Kidney (tissue), 14 donors: ENCODE results near the gene CFAP221. TPM values are rescaled to one million over a fixed set of nuclear protein-coding genes. Genes with fewer than 3 reads are reported as not detected.

Source experiments
- DNase-seq, 5 donors: peaks; one replicate each; pipeline ENCODE4 v3.0.0-alpha.2; 2013 to 2020
- FAIRE-seq: peaks from 2 replicates; lab custom pipeline; 2012; peaks lifted over from hg19 to GRCh38; lab: Jason Lieb, UNC
- H3K27ac ChIP-seq, 2 donors: one replicate each; pipeline ENCODE4 v1.7.0; 2013; ENCODE audit warnings: low read depth in 2 of 2, low read length in 2 of 2, inconsistent platforms in 1 of 2
- H3K27me3 ChIP-seq: one replicate; pipeline ENCODE4 v1.7.1; 2013; ENCODE audit warnings: low read length, inconsistent platforms; ENCODE audit not compliant: control insufficient read depth, insufficient read depth
- H3K36me3 ChIP-seq, 3 donors: one replicate each; pipeline versions ENCODE4 v1.7.0 to v1.7.1; 2013; ENCODE audit warnings: low read length in 3 of 3, control low read depth in 1 of 3, inconsistent platforms in 1 of 3; ENCODE audit not compliant: insufficient read depth in 3 of 3, control insufficient read depth in 2 of 3
- H3K4me1 ChIP-seq, 3 donors: one replicate each; pipeline versions ENCODE4 v1.7.0 to v1.7.1; 2013; ENCODE audit warnings: low read length in 3 of 3, inconsistent platforms in 1 of 3, low read depth in 1 of 3; ENCODE audit not compliant: control insufficient read depth in 2 of 3, insufficient read depth in 2 of 3
- H3K4me3 ChIP-seq, 3 donors: one replicate each; pipeline versions ENCODE4 v1.7.0 to v1.8.1; 2013; ENCODE audit warnings: low read length in 3 of 3, control low read depth in 1 of 3, inconsistent platforms in 1 of 3
- H3K9ac ChIP-seq, 3 donors: one replicate each; pipeline versions ENCODE4 v1.7.0 to v1.7.1; 2013; ENCODE audit warnings: low read length in 3 of 3, control low read depth in 1 of 3, inconsistent platforms in 1 of 3
- H3K9me3 ChIP-seq, 3 donors: one replicate each; pipeline versions ENCODE4 v1.7.0 to v1.7.1; 2013; ENCODE audit warnings: low read length in 3 of 3, control low read depth in 1 of 3, inconsistent platforms in 1 of 3; ENCODE audit not compliant: control insufficient read depth in 2 of 3, insufficient read depth in 1 of 3
- CTCF ChIP-seq: IDR thresholded peaks from 3 replicates; pipeline ENCODE4 v1.5.1; 2012; ENCODE audit warnings: mild to moderate bottlenecking, moderate library complexity, borderline replicate concordance; ENCODE audit not compliant: insufficient read depth; ENCODE audit errors: extremely low read depth
- intact Hi-C: fragments of 100-400 bp; cut with DNase I; formaldehyde crosslinking; loops from one replicate; pipeline ENCODE4 v1.11.1; 2022
- polyA plus RNA-seq: library from polyadenylated mRNA; stranded (reverse); fragments of 350-450 nt; fragmentation: Illumina TruSeq; extraction: RNeasy Lipid Tissue Mini Kit (QIAGEN cat#74804); gene quantifications from one replicate; pipeline ENCODE4 v1.2.3, GENCODE V29; 2014; ENCODE audit warnings: low read depth, low replicate concordance; ENCODE audit not compliant: insufficient read depth
- total RNA-seq: library from RNA; stranded (reverse); fragmentation: NEBNext Ultra II Directional; extraction: Animal tissue kit (Norgen Biotek cat#: 25700); gene quantifications from one replicate; pipeline ENCODE4 v1.2.1, GENCODE V29; 2021
- donor health status: control.
- donor health status: control.
- donor health status: control.
- donor health status: control.
- donor health status: control.
- donor health status: DM: yes; HTN: yes; CAD: no.
- donor health status: Normal renal cell carcinoma (clear cell type).

Gene CFAP221
- total and polyA plus RNA-seq, 2 donors from 2014 or later = 15.9 to 58.7 TPM

- no peak for TF ChIP-seq CTCF
- Histone ChIP-seq H3K9me3 (peaks cover 0 to 5% (median 0%) of the 10 kb centered on the region in 3 donors), H3K4me3 (no peak overlapping the region), H3K4me1 (no peaks in the 10 kb centered on the region), H3K9ac (no peak overlapping the region), H3K27me3 (no peaks in the 10 kb centered on the region), H3K36me3 (no peaks in the 10 kb centered on the region), H3K27ac (no peak overlapping the region)
- DNase-seq (peak in 1 of 5 donors; percentile 22), FAIRE-seq (no peak)
- intact Hi-C loops = no loop called here
Measured at GRCh38 chr2:119645173-119645855, 101.1 kb downstream of the CFAP221 start.

- Histone ChIP-seq H3K9ac (no peak overlapping the region), H3K27ac (no peak overlapping the region), H3K27me3 (no peaks in the 10 kb centered on the region), H3K36me3 (no peaks in the 10 kb centered on the region), H3K9me3 (peaks cover 0 to 5% (median 0%) of the 10 kb centered on the region in 3 donors), H3K4me1 (no peaks in the 10 kb centered on the region), H3K4me3 (no peak overlapping the region)
- DNase-seq (no peak), FAIRE-seq (no peak)
- no peak for TF ChIP-seq CTCF
- intact Hi-C loops = no loop called here
Measured at GRCh38 chr2:119646149-119646548, 101.9 kb downstream of the CFAP221 start.

GRCh38 chr2:119647440-119648169, 103.4 kb downstream of the CFAP221 start:
- DNase-seq (no peak), FAIRE-seq (no peak)
- Histone ChIP-seq H3K27ac (no peak overlapping the region), H3K9me3 (peaks cover 0 to 5% (median 0%) of the 10 kb centered on the region in 3 donors), H3K4me1 (no peaks in the 10 kb centered on the region), H3K36me3 (no peaks in the 10 kb centered on the region), H3K27me3 (no peaks in the 10 kb centered on the region), H3K4me3 (no peak overlapping the region), H3K9ac (no peak overlapping the region)
- TF ChIP-seq CTCF = no peak
- intact Hi-C loops = no loop called here
